GM19324 (cell line): Measurements from ENCODE around the gene FKBP15.
A peak's percentile ranks its signal among the peaks of the same experiment; 100 is the strongest.
"Not testable (repeated sequence)": the region's sequence is repeated elsewhere in the genome, so short reads cannot be mapped to it uniquely, and the experiment has no call there.

Experiments used
- ATAC-seq: cut with Tn5 transposase; IDR thresholded peaks from one replicate; pipeline ENCODE4 v1.9.1; 2021; ENCODE audit warnings: mild to moderate bottlenecking, moderate library complexity; ENCODE audit not compliant: unreplicated experiment, low FRiP score

FKBP15 gene

GRCh38 chr9:113221003-113221799 lies at the start of gene FKBP15, which contains the start of gene SLC31A1:
TSS of gene FKBP15 (minus strand) at chr9:113221277. CDS start at chr9:113221243, 34 bp downstream.
TSS of gene SLC31A1 (plus strand) at chr9:113221544. CDS start at chr9:113256149, 34,605 bp downstream.
- ATAC-seq = peak; percentile 95

- no peak for ATAC-seq
Measured at GRCh38 chr9:113269871-113270270, 48.8 kb upstream of the FKBP15 start.

- no peak for ATAC-seq
Measured at GRCh38 chr9:113269355-113269754, 48.3 kb upstream of the FKBP15 start.

- ATAC-seq = no peak
Measured at GRCh38 chr9:113267911-113268566, 47.0 kb upstream of the FKBP15 start.

GRCh38 chr9:113266174-113266573 lies 45.1 kb upstream of the FKBP15 start:
- no peak for ATAC-seq

GRCh38 chr9:113261917-113262671 lies 41.0 kb upstream of the FKBP15 start:
- ATAC-seq = no peak

- ATAC-seq = no peak
Measured at GRCh38 chr9:113258282-113258681, 37.2 kb upstream of the FKBP15 start.

GRCh38 chr9:113257863-113258262 lies 36.8 kb upstream of the FKBP15 start:
- ATAC-seq = no peak

- ATAC-seq = no peak
Measured at GRCh38 chr9:113255438-113255837, 34.4 kb upstream of the FKBP15 start.

- no peak for ATAC-seq
Measured at GRCh38 chr9:113254991-113255390, 33.9 kb upstream of the FKBP15 start.

GRCh38 chr9:113250807-113251206 lies 29.7 kb upstream of the FKBP15 start:
- ATAC-seq = no peak

- ATAC-seq = not testable (repeated sequence)
Measured at GRCh38 chr9:113249661-113250060, 28.6 kb upstream of the FKBP15 start.

- ATAC-seq = no peak
Measured at GRCh38 chr9:113247640-113248039, 26.6 kb upstream of the FKBP15 start.

GRCh38 chr9:113246928-113247327 lies 25.9 kb upstream of the FKBP15 start:
- no peak for ATAC-seq

- ATAC-seq = no peak
Measured at GRCh38 chr9:113245894-113246293, 24.8 kb upstream of the FKBP15 start.

GRCh38 chr9:113244556-113244955 lies 23.5 kb upstream of the FKBP15 start:
- no peak for ATAC-seq

GRCh38 chr9:113241161-113241560 lies 20.1 kb upstream of the FKBP15 start:
- ATAC-seq = no peak

- no peak for ATAC-seq
Measured at GRCh38 chr9:113238859-113239232, 17.8 kb upstream of the FKBP15 start.

- ATAC-seq = no peak
Measured at GRCh38 chr9:113238202-113238858, 17.3 kb upstream of the FKBP15 start.

- ATAC-seq = no peak
Measured at GRCh38 chr9:113237026-113237425, 15.9 kb upstream of the FKBP15 start.
